HG02852 (cell line): ENCODE results near the gene KDM1B.
A peak's percentile ranks its signal among the peaks of the same experiment; 100 is the strongest.

Experiments used
- ATAC-seq: cut with Tn5 transposase; IDR thresholded peaks from one replicate; pipeline ENCODE4 v1.9.1; 2021; ENCODE audit warnings: mild to moderate bottlenecking, moderate library complexity; ENCODE audit not compliant: unreplicated experiment

The KDM1B gene

GRCh38 chr6:18260448-18261106, 105.4 kb downstream of the KDM1B start:
- ATAC-seq: peak; percentile 37

DNA sequence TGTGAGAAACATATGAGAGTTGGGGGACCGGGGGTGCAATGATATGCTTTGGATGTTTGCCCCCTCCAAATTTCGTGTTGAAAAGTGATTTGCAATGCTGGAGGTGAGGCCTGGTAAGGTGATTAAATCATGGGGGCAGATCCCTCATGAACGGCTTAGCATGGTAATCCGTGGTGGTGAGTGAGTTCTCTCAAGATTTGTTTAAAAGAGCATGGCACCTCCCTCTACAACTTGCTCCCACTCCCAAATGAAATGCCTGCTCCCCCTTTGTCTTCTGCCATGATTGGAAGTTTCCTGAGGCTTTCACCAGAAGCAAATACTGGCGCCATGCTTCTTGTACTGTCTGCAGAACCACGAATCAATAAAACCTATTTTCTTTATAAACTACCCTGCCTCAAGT, 106.7 kb downstream of the KDM1B start:
- no peak for ATAC-seq

GRCh38 chr6:18262702-18263417, 107.6 kb downstream of the KDM1B start:
- ATAC-seq: peak; percentile 55

DNA sequence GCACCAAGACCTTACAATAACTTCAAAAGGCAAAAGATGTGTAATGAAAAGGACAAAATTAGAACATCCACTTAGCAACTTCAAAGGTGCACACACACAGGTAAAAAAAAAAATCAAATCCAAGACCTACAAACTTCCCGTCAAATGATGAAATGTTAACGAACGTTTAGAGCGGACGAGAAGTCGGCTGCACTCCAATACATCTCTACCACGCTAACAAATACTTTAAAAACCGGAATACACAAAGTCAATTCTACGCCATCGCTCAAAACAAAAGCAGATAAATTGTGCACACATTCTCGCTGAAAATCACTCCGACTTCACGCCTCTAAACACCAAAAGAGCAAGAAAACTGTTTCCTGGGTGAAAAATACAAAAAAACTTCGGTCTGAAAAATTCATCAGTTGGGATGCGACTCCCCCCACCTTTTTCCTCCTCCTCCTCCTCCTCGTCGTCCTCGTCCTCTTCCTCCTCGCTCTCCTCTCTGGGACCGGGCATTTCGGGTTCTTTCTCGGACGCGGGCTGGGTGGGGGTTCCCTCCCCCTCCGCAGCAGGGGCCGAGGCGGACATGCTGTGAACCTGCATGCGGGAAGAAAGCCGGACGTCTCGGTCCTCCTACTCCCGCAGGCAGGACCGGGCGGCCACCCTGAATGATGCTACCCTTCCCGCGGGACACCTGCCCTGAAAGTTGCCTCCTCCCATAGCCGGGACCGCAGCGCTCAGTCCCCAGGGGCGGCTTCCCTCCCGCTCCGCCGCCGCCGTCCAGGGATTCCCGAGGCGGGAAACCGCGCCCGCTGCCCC, 108.4 kb downstream of the KDM1B start:
- no peak for ATAC-seq

GRCh38 chr6:18264219-18264922, 109.1 kb downstream of the KDM1B start, which contains the start of gene DEK:
TSS of gene DEK (minus strand) at chr6:18264530. CDS start at chr6:18263987, 543 bp downstream.
- peak; percentile 35 for ATAC-seq

DNA sequence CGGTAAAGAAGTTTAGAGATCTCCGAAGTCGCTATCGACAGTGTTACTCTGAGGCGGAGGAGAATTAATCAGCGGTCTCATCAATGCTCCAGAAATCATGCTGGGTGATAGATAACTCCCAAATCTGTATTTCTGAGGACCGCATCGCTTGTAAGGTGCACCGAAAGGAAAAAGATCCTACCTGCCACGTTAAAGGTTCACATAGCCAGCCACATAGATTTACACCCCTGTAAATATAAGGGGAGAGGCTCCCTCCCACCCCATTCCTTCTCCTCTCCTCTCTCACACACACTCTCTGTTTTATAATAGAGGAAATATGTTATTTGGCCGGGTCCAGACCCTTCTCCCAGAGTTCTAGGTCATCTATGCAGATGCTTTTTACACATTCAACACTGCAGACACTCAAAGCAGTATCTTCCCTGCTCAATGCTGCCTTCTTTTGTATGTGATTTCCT, 109.7 kb downstream of the KDM1B start:
- no peak for ATAC-seq

DNA sequence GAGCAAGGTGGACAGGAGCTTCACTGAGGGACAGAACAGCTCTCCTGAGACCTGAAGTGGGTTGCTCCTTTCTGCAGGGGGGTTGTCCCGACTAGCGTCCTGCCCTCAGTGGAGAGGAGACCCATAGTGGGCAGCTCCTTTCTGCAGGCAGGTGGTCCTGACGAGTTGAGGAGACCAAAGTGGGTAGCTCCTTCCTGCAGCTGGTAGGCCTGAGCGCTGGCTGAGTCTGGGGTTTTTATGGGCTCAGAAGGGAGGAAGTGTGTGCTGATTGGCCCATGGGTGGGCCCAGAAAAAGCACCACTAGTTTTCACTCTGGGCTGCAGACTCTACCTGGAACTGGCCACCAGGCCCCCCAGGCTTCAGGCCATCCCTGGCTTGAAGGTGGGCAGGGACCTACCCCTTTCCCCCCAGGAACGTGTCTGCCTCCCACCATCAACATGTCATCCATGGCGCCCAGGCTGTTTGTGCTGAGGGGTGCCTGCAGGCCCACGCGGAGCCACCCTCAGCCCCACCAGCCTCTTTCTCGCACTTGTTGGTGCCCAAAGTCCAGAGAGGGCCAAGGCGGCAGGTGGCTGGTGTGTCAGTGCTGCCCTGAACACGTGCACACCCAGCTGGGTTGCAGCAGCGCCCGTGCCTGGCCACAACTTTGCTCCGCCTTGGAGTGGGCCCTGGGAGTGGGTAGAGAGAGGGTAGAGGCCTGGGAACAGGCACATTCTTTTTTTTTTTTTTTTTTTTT, 110.7 kb downstream of the KDM1B start:
- ATAC-seq: no peak

- ATAC-seq: no peak
Measured at GRCh38 chr6:18266523-18266912, 111.3 kb downstream of the KDM1B start.

DNA sequence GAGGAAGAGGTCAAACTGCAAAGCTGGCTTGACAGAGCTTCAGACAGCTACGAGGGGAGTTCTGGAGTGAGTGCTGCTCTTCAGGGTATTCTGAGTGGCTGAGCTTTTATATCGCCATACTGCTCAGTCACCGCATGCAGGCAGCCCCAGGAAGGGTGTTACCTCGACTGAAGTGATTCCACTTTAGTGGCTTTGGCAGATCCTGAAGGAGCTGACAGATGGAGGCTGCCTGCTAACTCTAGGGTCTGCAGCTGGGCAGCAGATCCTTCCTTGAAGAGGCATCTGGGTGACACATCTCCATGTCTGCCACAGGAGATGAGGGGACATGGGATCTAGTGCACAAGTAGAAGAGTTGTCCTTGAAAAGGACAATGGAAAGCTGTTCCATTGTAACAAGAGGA, 112.8 kb downstream of the KDM1B start:
- no peak for ATAC-seq

GRCh38 chr6:18269253-18269652, 114.0 kb downstream of the KDM1B start:
- no peak for ATAC-seq

- ATAC-seq: no peak
Measured at GRCh38 chr6:18269717-18270116, 114.5 kb downstream of the KDM1B start.

GRCh38 chr6:18270216-18270615, 115.0 kb downstream of the KDM1B start:
- no peak for ATAC-seq
